HCEC 1CT (cell line): ENCODE results near the gene C11orf21.
"Not testable (repeated sequence)": the region's sequence is repeated elsewhere in the genome, so short reads cannot be mapped to it uniquely, and the experiment has no call there.

Experiments
- DNase-seq: peaks from one replicate; pipeline ENCODE4 v3.0.0-alpha.2; 2017

The C11orf21 gene

GRCh38 chr11:2301631-2302305 is at the start of gene C11orf21, which contains the start of gene TSPAN32:
Gene C11orf21 (minus strand): TSS chr11:2301918. CDS start chr11:2301808, 110 bp downstream.
Gene TSPAN32 (plus strand): TSS chr11:2302013. CDS start chr11:2302150, 137 bp downstream.
- no peak for DNase-seq

- DNase-seq: no peak
Measured at GRCh38 chr11:2348986-2349385, 47.3 kb upstream of the C11orf21 start.

DNA sequence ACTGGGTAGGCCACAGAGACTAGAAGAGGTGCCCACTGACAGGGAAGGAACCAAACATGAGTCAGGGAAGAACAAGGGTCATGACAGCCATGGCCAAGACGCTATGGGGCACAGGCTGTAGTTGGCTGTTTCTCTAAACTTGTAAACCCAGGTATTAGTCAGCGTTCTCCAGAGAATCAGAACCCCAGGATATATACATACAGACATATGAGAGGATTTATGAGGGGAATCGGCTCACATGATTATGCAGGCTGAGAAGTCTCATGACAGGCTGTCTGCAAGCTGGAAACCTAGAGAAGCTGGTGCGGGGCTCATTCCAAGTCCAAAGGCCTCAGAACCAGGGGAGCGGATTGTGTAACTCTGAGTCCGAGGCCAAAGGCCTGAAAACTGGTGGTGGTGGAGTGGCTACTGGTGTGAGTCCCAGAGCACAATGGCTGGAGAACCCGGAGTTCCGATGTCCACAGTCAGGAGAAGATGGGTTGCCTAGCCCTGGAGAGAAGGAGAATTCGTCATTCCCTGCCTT is 45.7 kb upstream of the C11orf21 start:
- no peak for DNase-seq

DNA sequence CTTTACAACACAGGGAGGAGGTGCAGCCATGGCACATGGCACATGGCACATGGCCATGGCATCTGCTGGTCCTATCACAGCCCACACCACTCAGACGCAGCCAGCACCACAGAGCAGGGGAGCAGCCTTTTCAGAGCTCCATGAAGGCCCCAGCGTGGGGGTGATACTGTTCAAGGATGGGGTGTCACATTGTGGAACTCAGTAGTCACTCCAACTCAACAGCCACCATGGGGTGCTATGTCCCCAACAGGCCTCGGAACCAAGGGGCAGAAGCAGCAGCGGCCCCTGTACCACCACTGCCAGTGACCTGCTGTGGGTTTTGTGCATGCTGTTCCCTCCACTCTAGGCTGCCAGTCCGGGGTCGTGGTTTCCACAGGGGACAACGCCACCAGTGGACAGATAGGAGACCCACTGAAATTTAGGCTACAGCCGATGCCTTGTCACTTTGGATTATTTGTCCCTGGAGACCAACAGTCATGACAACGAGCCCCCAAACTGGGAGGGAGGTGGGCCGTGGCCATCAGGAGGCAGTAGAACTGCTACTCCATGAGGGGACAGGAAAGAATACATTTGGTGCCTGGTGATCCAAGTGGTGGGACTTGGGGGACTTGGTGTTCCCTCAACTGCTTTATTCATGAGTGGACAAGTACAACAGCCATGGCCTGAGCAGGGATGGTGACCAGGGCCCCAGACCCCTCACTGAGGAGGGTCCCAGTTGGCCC is 45.0 kb upstream of the C11orf21 start:
- DNase-seq: no peak

GRCh38 chr11:2346014-2346413 is 44.3 kb upstream of the C11orf21 start:
- DNase-seq: no peak

GRCh38 chr11:2345050-2345449 is 43.3 kb upstream of the C11orf21 start:
- no peak for DNase-seq

- no peak for DNase-seq
Measured at GRCh38 chr11:2343502-2343901, 41.8 kb upstream of the C11orf21 start.

- DNase-seq: no peak
Measured at GRCh38 chr11:2342981-2343380, 41.3 kb upstream of the C11orf21 start.

DNA sequence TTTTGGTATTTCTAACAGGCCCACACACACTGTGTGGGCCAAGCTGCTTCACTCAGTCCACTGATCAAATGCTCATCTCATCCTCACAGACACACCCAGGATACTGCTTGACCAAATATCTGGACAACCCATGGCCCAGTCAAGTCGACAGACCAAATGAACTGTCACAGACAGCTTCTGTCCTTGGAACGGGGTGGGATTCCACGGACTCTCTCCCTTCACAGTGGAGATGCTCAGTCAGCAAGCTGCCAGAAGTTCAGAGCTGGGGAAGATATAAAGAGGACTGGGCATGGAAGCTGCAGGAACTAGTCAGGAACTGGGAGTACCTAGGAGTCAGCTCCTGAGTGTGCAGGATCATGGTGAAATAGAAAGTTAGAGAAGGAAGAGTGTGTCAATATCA is 40.8 kb upstream of the C11orf21 start:
- DNase-seq: no peak

GRCh38 chr11:2338760-2339159 is 37.0 kb upstream of the C11orf21 start:
- DNase-seq: not testable (repeated sequence)

DNA sequence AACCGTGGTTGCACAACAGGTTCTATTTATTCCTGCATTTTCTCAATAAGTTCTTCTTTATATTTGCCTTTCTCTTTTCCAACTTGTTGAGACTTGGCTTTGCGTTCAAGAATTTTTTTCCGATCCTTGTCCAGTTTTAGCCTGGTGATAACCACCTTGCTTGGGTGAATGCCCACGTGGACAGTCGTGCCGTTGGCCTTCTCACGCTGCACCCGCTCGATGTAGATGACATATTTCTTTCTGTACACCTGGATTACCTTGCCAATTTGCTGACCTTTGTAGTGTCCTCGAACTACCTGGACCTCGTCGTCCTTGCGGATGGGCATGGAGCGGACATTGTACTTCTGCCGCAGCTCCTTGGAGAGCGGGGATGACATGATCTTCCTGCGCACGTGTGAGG is 33.6 kb upstream of the C11orf21 start:
- not testable (repeated sequence) for DNase-seq

GRCh38 chr11:2333486-2334205 is 31.9 kb upstream of the C11orf21 start:
- not testable (repeated sequence) for DNase-seq

DNA sequence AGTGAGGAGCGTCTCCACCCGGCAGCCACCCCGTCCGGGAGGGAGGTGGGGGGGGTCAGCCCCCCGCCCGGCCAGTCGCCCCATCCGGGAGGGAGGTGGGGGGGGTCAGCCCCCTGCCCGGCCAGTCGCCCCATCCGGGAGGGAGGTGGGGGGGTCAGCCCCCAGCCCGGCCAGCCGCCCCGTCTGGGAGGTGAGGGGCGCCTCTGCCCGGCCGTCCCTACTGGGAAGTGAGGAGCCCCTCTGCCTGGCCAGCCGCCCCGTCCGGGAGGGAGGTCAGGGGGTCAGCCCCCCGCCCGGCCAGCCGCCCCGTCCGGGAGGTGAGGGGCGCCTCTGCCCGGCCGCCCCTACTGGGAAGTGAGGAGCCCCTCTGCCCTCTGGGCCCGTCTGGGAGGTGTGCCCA is 30.9 kb upstream of the C11orf21 start:
- not testable (repeated sequence) for DNase-seq

- no peak for DNase-seq
Measured at GRCh38 chr11:2331404-2331803, 29.7 kb upstream of the C11orf21 start.

- DNase-seq: no peak
Measured at GRCh38 chr11:2330696-2331095, 29.0 kb upstream of the C11orf21 start.

- DNase-seq: no peak
Measured at GRCh38 chr11:2329551-2329950, 27.8 kb upstream of the C11orf21 start.

DNA sequence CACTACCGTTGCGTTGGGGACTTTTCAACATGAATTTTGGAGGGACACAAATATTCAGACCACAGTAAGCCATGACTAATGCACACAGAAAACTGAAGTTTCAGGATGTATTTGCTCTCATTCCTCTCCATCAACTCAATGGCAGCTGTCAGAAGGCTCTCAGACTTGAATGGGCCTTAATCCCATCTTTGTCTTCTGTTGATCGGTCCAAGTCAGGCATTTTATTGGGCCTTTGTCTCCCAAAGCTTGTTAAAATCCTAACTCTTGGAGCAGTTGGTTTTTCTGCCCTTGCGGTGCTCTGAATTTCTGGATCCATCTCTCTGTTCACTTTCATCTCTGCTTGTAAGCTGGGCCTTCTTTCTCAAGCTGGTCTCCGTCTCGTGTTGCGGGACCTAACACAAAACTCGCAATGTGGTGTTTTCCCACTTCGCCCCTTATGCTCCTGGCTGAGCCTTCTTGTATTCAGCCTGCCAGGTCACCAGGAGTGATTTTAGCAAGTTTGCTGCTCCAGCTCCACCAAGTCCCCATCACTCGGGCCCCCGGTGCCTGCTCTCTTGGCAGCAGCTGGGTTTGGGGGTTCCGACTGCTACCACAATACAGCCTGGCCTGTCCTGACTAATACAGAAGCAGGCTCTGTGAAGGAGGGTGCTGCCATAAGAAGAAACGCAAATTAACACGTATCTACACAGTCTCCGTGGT is 27.1 kb upstream of the C11orf21 start:
- DNase-seq: no peak

DNA sequence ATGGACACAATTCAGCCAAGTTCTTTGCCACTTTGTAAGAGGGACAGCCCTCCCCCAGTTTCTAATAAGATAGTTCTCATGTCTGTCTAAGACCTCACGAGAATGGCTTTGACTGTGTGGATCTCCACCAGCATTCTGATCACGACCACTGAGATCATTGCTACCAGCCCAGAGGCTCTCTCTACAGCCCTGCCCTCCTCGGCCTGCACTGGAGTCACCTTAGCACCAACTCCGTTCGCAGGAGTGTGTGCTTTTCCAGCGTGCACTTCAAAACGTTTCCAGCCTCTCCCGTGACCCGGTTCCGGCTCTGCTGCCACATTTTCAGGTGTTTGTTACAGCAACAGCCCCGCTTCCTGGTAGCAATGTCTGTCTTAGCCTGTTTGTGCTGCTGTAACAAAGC is 26.3 kb upstream of the C11orf21 start:
- DNase-seq: no peak

GRCh38 chr11:2327032-2327431 is 25.3 kb upstream of the C11orf21 start:
- DNase-seq: no peak

GRCh38 chr11:2325719-2326118 is 24.0 kb upstream of the C11orf21 start:
- no peak for DNase-seq

GRCh38 chr11:2325123-2325522 is 23.4 kb upstream of the C11orf21 start:
- no peak for DNase-seq

GRCh38 chr11:2321311-2321683 is 19.6 kb upstream of the C11orf21 start:
- DNase-seq: no peak
